NCI-H1694 treated with DMSO at 0.1 percent for 48 hours (cell line): Measurements from ENCODE around the gene SBK2.

Experiments used
- DNase-seq: peaks from one replicate; lab custom pipeline; 2025; lab: John Stamatoyannopoulos, UW

SBK2 gene

GRCh38 chr19:55554302-55554701, 17.4 kb upstream of the SBK2 start:
- DNase-seq = no peak

GRCh38 chr19:55553217-55554182, 16.6 kb upstream of the SBK2 start:
- DNase-seq = no peak

GRCh38 chr19:55552620-55553019, 15.7 kb upstream of the SBK2 start:
- DNase-seq = no peak

GRCh38 chr19:55552206-55552605, 15.3 kb upstream of the SBK2 start:
- DNase-seq = peak; percentile 25

- DNase-seq = no peak
These were observed 13.4 kb upstream of the SBK2 start for GRCh38 chr19:55550321-55550650.

- peak; percentile 30 for DNase-seq
These were observed 12.8 kb upstream of the SBK2 start for GRCh38 chr19:55549500-55550320.

GRCh38 chr19:55546822-55547614, 10.1 kb upstream of the SBK2 start:
- DNase-seq = no peak

- no peak for DNase-seq
These were observed 9.1 kb upstream of the SBK2 start for GRCh38 chr19:55546011-55546410.

- no peak for DNase-seq
These were observed 8.5 kb upstream of the SBK2 start, which contains the start of gene SBK3 for GRCh38 chr19:55545443-55545842. SBK3 (minus strand) TSS chr19:55545543; CDS start chr19:55545543, 0 bp downstream.

- DNase-seq = no peak
These were observed 8.0 kb upstream of the SBK2 start for GRCh38 chr19:55544776-55545439.

- DNase-seq = no peak
These were observed 7.1 kb upstream of the SBK2 start for GRCh38 chr19:55544014-55544413.

- no peak for DNase-seq
These were observed 6.6 kb upstream of the SBK2 start for GRCh38 chr19:55543567-55543966.

GRCh38 chr19:55542292-55542855, 5.4 kb upstream of the SBK2 start:
- no peak for DNase-seq

- DNase-seq = no peak
These were observed 4.2 kb upstream of the SBK2 start for GRCh38 chr19:55541091-55541490.

GRCh38 chr19:55540619-55541018, 3.7 kb upstream of the SBK2 start:
- no peak for DNase-seq

- DNase-seq = no peak
These were observed 2.4 kb upstream of the SBK2 start for GRCh38 chr19:55539090-55539984.

- DNase-seq = no peak
These were observed 1.2 kb upstream of the SBK2 start for GRCh38 chr19:55538132-55538531.

- DNase-seq = no peak
These were observed 793 bp upstream of the SBK2 start for GRCh38 chr19:55537741-55538111.

- DNase-seq = no peak
These were observed 567 bp downstream of the SBK2 start for GRCh38 chr19:55536366-55536765.

GRCh38 chr19:55535965-55536350, 975 bp downstream of the SBK2 start:
- no peak for DNase-seq
